A549 (cell line): ENCODE results near the gene PLEKHA8. TPM values are rescaled to one million over a fixed set of nuclear protein-coding genes. Genes with fewer than 3 reads are reported as not detected.

Experiments
- ATAC-seq, 2 experiments: fragments of 200-7000 bp in 1 of 2; fragments of >200 bp in 1 of 2; cut with Nextera tagmentation in 1 of 2; cut with Tn5 transposase in 1 of 2; 3 replicates each; pipeline versions ENCODE4 v1.8.0 to v1.9.1; 2018 to 2020; ENCODE audit warnings: mild to moderate bottlenecking in 1 of 2, moderate library complexity in 1 of 2
- CTCF ChIA-PET: fragments of 300-600 bp; sonication (Branson Sonifier 250); formaldehyde crosslinking; extraction: SDS; loops from one replicate; lab custom pipeline; 2021; ENCODE audit warnings: antibody characterized with exemption, inconsistent platforms; lab: Yijun Ruan, JAX
- POLR2A ChIA-PET: fragments of 350-600 bp; formaldehyde crosslinking; extraction: SDS; loops from one replicate; lab custom pipeline; 2021; ENCODE audit warnings: antibody characterized with exemption, inconsistent platforms; lab: Yijun Ruan, JAX
- DNase-seq, 2 experiments: peaks; one replicate each; pipeline versions ENCODE4 v3.0.0 to v3.0.0-alpha.2; 2011 to 2016; ENCODE audit warnings: low read depth in 1 of 2, low spot score in 1 of 2
- FAIRE-seq: peaks from 2 replicates; lab custom pipeline; 2011; peaks lifted over from hg19 to GRCh38; lab: Jason Lieb, UNC
- H3K27ac ChIP-seq, 2 experiments: fragments of >200 bp; sonication (Bioruptor Twin); formaldehyde crosslinking; 3 replicates each; pipeline ENCODE4 v1.5.1; 2016 to 2017
- H3K4me1 ChIP-seq: fragments of >200 bp; sonication (Bioruptor Twin); formaldehyde crosslinking; 3 replicates; pipeline ENCODE4 v1.6.1; 2016
- H3K4me2 ChIP-seq: fragments of >200 bp; sonication (Bioruptor Twin); formaldehyde crosslinking; 3 replicates; pipeline ENCODE4 v1.6.1; 2016
- H3K4me3 ChIP-seq: fragments of >200 bp; sonication (Bioruptor Twin); formaldehyde crosslinking; 3 replicates; pipeline ENCODE4 v1.5.1; 2016
- H3K9me3 ChIP-seq: fragments of >200 bp; sonication (Bioruptor Twin); formaldehyde crosslinking; 3 replicates; pipeline ENCODE4 v1.6.1; 2016
- BHLHE40 ChIP-seq: IDR thresholded peaks from 2 replicates; pipeline ENCODE4 v1.6.1; 2012; ENCODE audit warnings: low read depth, low read length, inconsistent platforms
- CBX8 ChIP-seq: fragments of 200-600 bp; sonication (generic); IDR thresholded peaks from 2 replicates; pipeline ENCODE4 v1.6.1; 2016
- CHD2 ChIP-seq: fragments of 150-350 bp; IDR thresholded peaks from 2 replicates; pipeline ENCODE4 v1.6.1; 2014; ENCODE audit warnings: low read length; ENCODE audit not compliant: partially characterized antibody
- CHD4 ChIP-seq: fragments of 200-600 bp; sonication (generic); IDR thresholded peaks from 2 replicates; pipeline ENCODE4 v1.6.1; 2016; ENCODE audit warnings: antibody characterized with exemption, mild to moderate bottlenecking, borderline replicate concordance
- EHF ChIP-seq: fragments of 250-450 bp; sonication (Bioruptor Pico); IDR thresholded peaks from 2 replicates; pipeline ENCODE4 v1.5.0; 2020; ENCODE audit warnings: mild to moderate bottlenecking
- ESRRA ChIP-seq: fragments of 150-350 bp; IDR thresholded peaks from 2 replicates; pipeline ENCODE4 v1.6.1; 2014; ENCODE audit warnings: mild to moderate bottlenecking, low read length, borderline replicate concordance
- FOSL2 ChIP-seq, 2 experiments: fragments of 450-650 bp in 1 of 2; fragments of >200 bp in 1 of 2; sonication (Bioruptor Twin) in 1 of 2; formaldehyde crosslinking; IDR thresholded peaks; 2 replicates each; pipeline versions ENCODE4 v1.5.0 to v1.6.1; 2016 to 2020; ENCODE audit warnings: mild to moderate bottlenecking in 1 of 2, moderate library complexity in 1 of 2
- FOXS1 ChIP-seq: fragments of 250-450 bp; sonication (Bioruptor Pico); IDR thresholded peaks from 2 replicates; pipeline ENCODE4 v1.5.0; 2020; ENCODE audit warnings: mild to moderate bottlenecking, moderate library complexity
- GATA3 ChIP-seq: IDR thresholded peaks from 2 replicates; pipeline ENCODE4 v1.6.1; 2012; ENCODE audit warnings: borderline replicate concordance
- JUN ChIP-seq, 2 experiments: fragments of >200 bp; sonication (Bioruptor Twin); formaldehyde crosslinking; IDR thresholded peaks; 2 replicates in 1 of 2; 3 replicates in 1 of 2; pipeline ENCODE4 v1.6.1; 2016 to 2017
- JUNB ChIP-seq: fragments of >200 bp; sonication (Bioruptor Twin); formaldehyde crosslinking; IDR thresholded peaks from 2 replicates; pipeline ENCODE4 v1.6.1; 2016
- KDM1A ChIP-seq: fragments of 200-600 bp; sonication (generic); IDR thresholded peaks from 2 replicates; pipeline ENCODE4 v1.6.1; 2016; ENCODE audit warnings: low read depth, mild to moderate bottlenecking
- MAFK ChIP-seq: fragments of 450-650 bp; IDR thresholded peaks from 2 replicates; pipeline ENCODE4 v1.6.1; 2014; ENCODE audit not compliant: partially characterized antibody
- MYC ChIP-seq: IDR thresholded peaks from 2 replicates; pipeline ENCODE4 v1.6.1; 2012; ENCODE audit warnings: mild to moderate bottlenecking, inconsistent platforms, low read length, improper control_type of control experiment, borderline replicate concordance
- NFE2L2 ChIP-seq: fragments of 150-350 bp; conservative IDR thresholded peaks from 2 replicates; pipeline ENCODE4 v1.6.1; 2014; ENCODE audit warnings: low read length
- NPAS2 ChIP-seq: fragments of 250-450 bp; sonication (Bioruptor Pico); IDR thresholded peaks from 2 replicates; pipeline ENCODE4 v1.8.0; 2022; ENCODE audit warnings: mild to moderate bottlenecking, moderate library complexity, borderline replicate concordance
- PHF8 ChIP-seq: fragments of 200-600 bp; sonication (generic); IDR thresholded peaks from 2 replicates; pipeline ENCODE4 v1.6.1; 2016; ENCODE audit warnings: low read depth, mild to moderate bottlenecking, antibody characterized with exemption, moderate library complexity, borderline replicate concordance
- POLR2A ChIP-seq: IDR thresholded peaks from 2 replicates; pipeline ENCODE4 v1.6.1; 2012; ENCODE audit warnings: mild to moderate bottlenecking, low read length
- RAD21 ChIP-seq, 2 experiments: fragments of >200 bp in 1 of 2; sonication (Bioruptor Twin) in 1 of 2; formaldehyde crosslinking in 1 of 2; IDR thresholded peaks in 1 of 2; conservative IDR thresholded peaks in 1 of 2; 2 replicates in 1 of 2; 3 replicates in 1 of 2; pipeline ENCODE4 v1.6.1; 2012 to 2018; ENCODE audit warnings: inconsistent platforms in 1 of 2
- RCOR1 ChIP-seq: fragments of 150-350 bp; IDR thresholded peaks from 2 replicates; pipeline ENCODE4 v1.6.1; 2014; ENCODE audit warnings: antibody characterized with exemption, low read length, low read depth
- RFX5 ChIP-seq: fragments of 450-650 bp; IDR thresholded peaks from 2 replicates; pipeline ENCODE4 v1.7.1; 2014; ENCODE audit warnings: antibody characterized with exemption, mild to moderate bottlenecking, moderate library complexity
- SMC3 ChIP-seq: fragments of >200 bp; sonication (Bioruptor Twin); formaldehyde crosslinking; IDR thresholded peaks from 3 replicates; pipeline ENCODE4 v1.6.1; 2018; ENCODE audit warnings: inconsistent platforms
- SREBF2 ChIP-seq: fragments of 450-650 bp; IDR thresholded peaks from 2 replicates; pipeline ENCODE4 v1.6.1; 2014; ENCODE audit warnings: mild to moderate bottlenecking, moderate library complexity
- WGBS: methylation state at CpG from one replicate; pipeline ENCODE4 v1.1.6; 2017; ENCODE audit errors: missing lambda C conversion rate; 5-methylcytosine and 5-hydroxymethylcytosine counted together
- polyA minus RNA-seq: library from RNA; depleted of rRNA, polyadenylated mRNA; stranded (reverse); fragments of >200 nt; gene quantifications from 2 replicates; pipeline ENCODE4 v1.2.3, GENCODE V29; 2011; rRNA and poly(A)+ RNA removed
- polyA plus RNA-seq, 4 experiments: library from polyadenylated mRNA; depleted of rRNA in 3 of 4; stranded (reverse); fragments of >200 nt; fragmentation: RNase III in 1 of 4; extraction: RNeasy Plus Mini Kit Qiagen cat#74134 plus additional on column Dnase treatment in 1 of 4; gene quantifications; 2 replicates in 3 of 4; 3 replicates in 1 of 4; pipeline ENCODE4 v1.2.3, GENCODE V29; 2011 to 2017
- TF ChIP-seq, protein P1 (sequence below): IDR thresholded peaks from 2 replicates; pipeline ENCODE4 v1.6.1; 2012
- TF ChIP-seq, protein P2 (sequence below): IDR thresholded peaks from 2 replicates; pipeline ENCODE4 v1.6.1; 2012; ENCODE audit warnings: low read depth, borderline replicate concordance
- TF ChIP-seq, protein P3 (sequence below): fragments of 150-350 bp; IDR thresholded peaks from 2 replicates; pipeline ENCODE4 v1.6.1; 2014; ENCODE audit warnings: low read depth, mild to moderate bottlenecking, low read length

PLEKHA8 gene, protein sequence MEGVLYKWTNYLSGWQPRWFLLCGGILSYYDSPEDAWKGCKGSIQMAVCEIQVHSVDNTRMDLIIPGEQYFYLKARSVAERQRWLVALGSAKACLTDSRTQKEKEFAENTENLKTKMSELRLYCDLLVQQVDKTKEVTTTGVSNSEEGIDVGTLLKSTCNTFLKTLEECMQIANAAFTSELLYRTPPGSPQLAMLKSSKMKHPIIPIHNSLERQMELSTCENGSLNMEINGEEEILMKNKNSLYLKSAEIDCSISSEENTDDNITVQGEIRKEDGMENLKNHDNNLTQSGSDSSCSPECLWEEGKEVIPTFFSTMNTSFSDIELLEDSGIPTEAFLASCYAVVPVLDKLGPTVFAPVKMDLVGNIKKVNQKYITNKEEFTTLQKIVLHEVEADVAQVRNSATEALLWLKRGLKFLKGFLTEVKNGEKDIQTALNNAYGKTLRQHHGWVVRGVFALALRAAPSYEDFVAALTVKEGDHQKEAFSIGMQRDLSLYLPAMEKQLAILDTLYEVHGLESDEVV
- polyA plus RNA-seq (2011; rRNA removed) (10.6 and 10.9 TPM in 2 replicates), polyA plus RNA-seq (2017; fragmentation: RNase III; extraction: RNeasy Plus Mini Kit Qiagen cat#74134 plus additional on column Dnase treatment) (5.9 to 6.6 TPM (median 6.2 TPM) in 3 replicates), polyA minus RNA-seq (8.5 and 9.8 TPM in 2 replicates)
- 1.7 TPM in 2 replicates for polyA plus RNA-seq (2012; cell fraction: cytosol; rRNA removed)
- 0.94 and 1.8 TPM in 2 replicates for polyA plus RNA-seq (2012; cell fraction: nucleus; rRNA removed)

DNA sequence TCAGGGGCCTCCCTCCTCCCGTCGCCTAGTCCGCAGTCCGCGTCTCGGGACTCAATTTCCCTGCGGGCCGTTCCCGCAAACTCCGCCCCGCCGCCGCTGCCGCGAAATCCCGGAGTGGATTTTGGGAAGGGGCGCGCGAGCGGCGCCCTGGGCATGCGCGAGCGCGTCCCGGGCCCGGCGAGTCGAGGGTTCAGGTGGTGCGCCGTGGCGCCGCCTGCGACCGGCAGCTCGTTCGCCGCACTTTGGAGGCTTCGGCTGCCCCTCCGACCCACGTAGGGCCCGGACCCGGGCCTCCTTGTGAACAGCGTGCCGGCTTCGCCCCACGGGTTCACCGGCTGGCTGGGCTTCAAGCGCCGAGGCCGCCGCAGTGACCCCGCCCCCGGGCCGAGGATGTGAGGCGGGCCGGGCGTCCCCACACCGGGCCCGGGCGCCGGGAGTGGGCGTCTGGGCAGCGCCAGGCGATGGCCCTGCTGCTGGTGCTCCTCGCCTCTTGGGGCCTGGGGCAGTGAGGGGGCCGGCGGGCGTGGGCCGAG, at the start of gene PLEKHA8:
Gene PLEKHA8 (plus strand): TSS at position 197 of the 533 bp plus-strand sequence. CDS start 351 bp downstream, outside the sequence.
- peak within 1 kb of the TSS; percentile 86 for H3K4me2 ChIP-seq
- TF ChIP-seq RAD21 (conservative IDR thresholded peaks at IDR 0.05 in 1 of 2, IDR thresholded peaks at IDR 0.05 in 1 of 2) (no peak), FOXS1 (CRISPR knock-in tag) (no peak), SREBF2 (no peak), ESRRA (no peak), CHD4 (no peak), CHD2 (no peak), GATA3 (no peak), NFE2L2 (no peak), PHF8 (peak; percentile 77), RCOR1 (no peak), JUNB (no peak), BHLHE40 (no peak), RFX5 (peak; percentile 64; the same call in 1 of the 2 replicates), CBX8 (no peak), SMC3 (no peak), POLR2A (peak; percentile 44), FOSL2 (IDR thresholded peaks at IDR 0.05) (no peak), FOSL2 (CRISPR knock-in tag; IDR thresholded peaks at IDR 0.05) (0 out of 2 replicates have a peak, but pooled peaks have one; percentile 30), JUN (IDR thresholded peaks at IDR 0.05) (peak in 1 of 2 experiments; percentile 59; a peak in 2 of 5 replicates), MAFK (no peak), KDM1A (peak; percentile 72; the same call in 1 of the 2 replicates)
- TF ChIP-seq, protein P1, sequence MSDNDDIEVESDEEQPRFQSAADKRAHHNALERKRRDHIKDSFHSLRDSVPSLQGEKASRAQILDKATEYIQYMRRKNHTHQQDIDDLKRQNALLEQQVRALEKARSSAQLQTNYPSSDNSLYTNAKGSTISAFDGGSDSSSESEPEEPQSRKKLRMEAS: peak; percentile 55; the same call in 1 of the 2 replicates
- TF ChIP-seq, protein P2, sequence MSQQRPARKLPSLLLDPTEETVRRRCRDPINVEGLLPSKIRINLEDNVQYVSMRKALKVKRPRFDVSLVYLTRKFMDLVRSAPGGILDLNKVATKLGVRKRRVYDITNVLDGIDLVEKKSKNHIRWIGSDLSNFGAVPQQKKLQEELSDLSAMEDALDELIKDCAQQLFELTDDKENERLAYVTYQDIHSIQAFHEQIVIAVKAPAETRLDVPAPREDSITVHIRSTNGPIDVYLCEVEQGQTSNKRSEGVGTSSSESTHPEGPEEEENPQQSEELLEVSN: no peak
- DNase-seq (peak; percentile 83 to 85), ATAC-seq (peak; percentile 49 to 67), FAIRE-seq (no peak)
- 0% methylated on average over 6 of the region's 70 CpGs for WGBS
- H3K9me3 ChIP-seq: no peaks in the 10 kb centered on the region
- ChIA-PET POLR2A (interaction anchor here (1.5 kb wide), 1 partner anchor 13 kb away, joined by 4 read pairs; no protein-coding TSS in a partner anchor), CTCF (interaction anchor here (1.4 to 2.1 kb wide), 3 partner anchors 34 to 46 kb away, joined by 5 to 9 read pairs (median 7); no protein-coding TSS in a partner anchor)
- peak within 1 kb of the TSS; percentile 77 to 94 for H3K27ac ChIP-seq
- peak within 1 kb of the TSS; percentile 71 for H3K4me3 ChIP-seq
- H3K4me1 ChIP-seq: peaks cover 20% of the 10 kb centered on the region; the same call in 2 of the 3 replicates

DNA sequence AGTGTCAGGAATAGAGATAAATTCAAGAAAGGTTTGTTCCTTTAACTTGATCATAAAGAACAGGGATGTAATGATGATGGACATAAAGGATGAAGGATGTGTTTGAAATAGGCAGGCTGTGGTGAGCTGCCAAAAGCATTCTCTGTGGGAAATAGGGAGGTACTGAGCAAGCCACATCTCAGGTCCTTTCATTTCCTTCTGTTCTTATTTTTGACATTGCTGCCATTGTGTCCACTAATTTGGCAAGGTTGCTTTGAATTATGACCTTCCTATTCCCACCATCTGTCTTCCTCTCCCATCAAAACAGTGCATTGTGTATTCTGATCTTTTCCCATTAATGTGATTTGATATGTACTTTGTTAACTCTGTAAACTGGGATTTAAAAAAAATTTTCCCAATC, 48.1 kb upstream of the PLEKHA8 start:
- no peak for ATAC-seq
- POLR2A ChIA-PET: no interaction called here

More for the DNA sequence above, 48.1 kb upstream of the PLEKHA8 start:
- no peak for FAIRE-seq
- Histone ChIP-seq H3K9me3 (no peaks in the 10 kb centered on the region), H3K27ac (no peak overlapping the region), H3K4me2 (no peak overlapping the region), H3K4me1 (no peaks in the 10 kb centered on the region), H3K4me3 (no peak overlapping the region)
- TF ChIP-seq EHF (CRISPR knock-in tag) (no peak), MYC (no peak), NFE2L2 (no peak), ESRRA (no peak), CBX8 (no peak), GATA3 (no peak), NPAS2 (CRISPR knock-in tag) (no peak), CHD2 (no peak), FOSL2 (IDR thresholded peaks at IDR 0.05) (no peak), FOSL2 (CRISPR knock-in tag; IDR thresholded peaks at IDR 0.05) (no peak)
- TF ChIP-seq, protein P3, sequence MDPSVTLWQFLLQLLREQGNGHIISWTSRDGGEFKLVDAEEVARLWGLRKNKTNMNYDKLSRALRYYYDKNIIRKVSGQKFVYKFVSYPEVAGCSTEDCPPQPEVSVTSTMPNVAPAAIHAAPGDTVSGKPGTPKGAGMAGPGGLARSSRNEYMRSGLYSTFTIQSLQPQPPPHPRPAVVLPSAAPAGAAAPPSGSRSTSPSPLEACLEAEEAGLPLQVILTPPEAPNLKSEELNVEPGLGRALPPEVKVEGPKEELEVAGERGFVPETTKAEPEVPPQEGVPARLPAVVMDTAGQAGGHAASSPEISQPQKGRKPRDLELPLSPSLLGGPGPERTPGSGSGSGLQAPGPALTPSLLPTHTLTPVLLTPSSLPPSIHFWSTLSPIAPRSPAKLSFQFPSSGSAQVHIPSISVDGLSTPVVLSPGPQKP: no peak
- TF ChIP-seq, all 56 proteins: peak for 0
- no peak for DNase-seq
- CTCF ChIA-PET: interaction anchor here (1.2 kb wide), 2 partner anchors 59 to 584 kb away, joined by 3 read pairs; no protein-coding TSS in a partner anchor
